Stomach (tissue), 9 donors: Measurements from ENCODE around the gene GJB6. TPM values are rescaled to one million over a fixed set of nuclear protein-coding genes. Genes with fewer than 3 reads are reported as not detected.

Source experiments
- DNase-seq, 2 donors: peaks; one replicate each; pipeline versions ENCODE4 v3.0.0 to v3.0.0-alpha.2; 2013 to 2019
- H3K27ac ChIP-seq, 5 donors: fragments of 200-600 bp in 4 of 5; sonication (generic) in 4 of 5; one replicate each; pipeline ENCODE4 v1.5.1; 2013 to 2019; ENCODE audit warnings: mild to moderate bottlenecking in 1 of 5, moderate library complexity in 1 of 5
- H3K27me3 ChIP-seq, 3 donors: fragments of 200-600 bp; sonication (generic); one replicate each; pipeline ENCODE4 v1.5.1; 2017 to 2019; ENCODE audit warnings: mixed run types in 1 of 3
- H3K36me3 ChIP-seq, 4 donors: fragments of 200-600 bp; sonication (generic); 1 replicate in 3 of 4; 2 replicates in 1 of 4; pipeline ENCODE4 v1.5.1; 2016 to 2019
- H3K4me1 ChIP-seq, 4 donors: fragments of 200-600 bp; sonication (generic); one replicate each; pipeline ENCODE4 v1.5.1; 2016 to 2019
- H3K4me3 ChIP-seq, 4 donors: fragments of 200-600 bp; sonication (generic) in 3 of 4; one replicate each; pipeline ENCODE4 v1.5.1; 2016 to 2019; ENCODE audit warnings: mild to moderate bottlenecking in 1 of 4
- H3K9me3 ChIP-seq, 4 donors: fragments of 200-600 bp; sonication (generic); one replicate each; pipeline ENCODE4 v1.5.1; 2016 to 2019
- EP300 ChIP-seq: sonication (generic); formaldehyde crosslinking; IDR thresholded peaks from one replicate; pipeline ENCODE4 v1.6.1; 2017; ENCODE audit warnings: antibody characterized with exemption
- POLR2A ChIP-seq, 4 donors: fragments of 450-650 bp; IDR thresholded peaks; one replicate each; pipeline ENCODE4 v1.6.1; 2016; ENCODE audit warnings: antibody characterized with exemption in 4 of 4, control low read depth in 2 of 4, mild to moderate bottlenecking in 1 of 4, moderate library complexity in 1 of 4
- POLR2AphosphoS5 ChIP-seq, 3 donors: sonication (generic); formaldehyde crosslinking; IDR thresholded peaks; one replicate each; pipeline ENCODE4 v1.6.1; 2016; ENCODE audit warnings: antibody characterized with exemption in 3 of 3
- WGBS, 5 donors: extraction: QIAGEN DNeasy Blood & Tissue Kit in 3 of 5; methylation state at CpG; one replicate each; pipeline versions ENCODE4 v1.1.5 to v1.1.7; 2013 to 2018; 5-methylcytosine and 5-hydroxymethylcytosine counted together
- intact Hi-C: fragments of 100-400 bp; cut with DNase I; formaldehyde crosslinking; loops from one replicate; pipeline ENCODE4 v1.15.1; 2023; ENCODE audit warnings: low total_unique reads
- polyA plus RNA-seq, 3 donors: library from polyadenylated mRNA; stranded (reverse); fragments of 200-250 nt; gene quantifications; one replicate each; pipeline ENCODE4 v1.2.3, GENCODE V29; 2013
- total RNA-seq, 5 donors: library from RNA; depleted of rRNA; stranded (reverse); fragments of >200 nt; gene quantifications; one replicate each; pipeline versions ENCODE4 v1.1.0 to v1.2.3, GENCODE V29; 2014 to 2016
- TF ChIP-seq, protein P1 (sequence below), 7 experiments: fragments of 450-650 bp in 4 of 7; fragments of 200-600 bp in 3 of 7; sonication (generic) in 3 of 7; IDR thresholded peaks; one replicate each; pipeline ENCODE4 v1.5.1; 2016 to 2019; ENCODE audit warnings: antibody characterized with exemption in 7 of 7, control low read depth in 2 of 7, mild to moderate bottlenecking in 1 of 7
- donor health status: healthy with polysubstance abuse.
- donor health status: Bipolar disorder and iron deficiency.
- donor health status: healthy.

Gene GJB6
- total and polyA plus RNA-seq, 8 donors, result 0.73 to 41.6 (median 1.5) TPM; not detected in 5

- DNase-seq, result no peak
- H3K36me3 ChIP-seq, result no peaks in the 10 kb centered on the region
- 68 to 72% (median 69%) methylated on average over 4 of the region's 4 CpGs for WGBS, 5 donors
- H3K4me3 ChIP-seq, result no peak overlapping the region
- H3K27me3 ChIP-seq, result no peaks in the 10 kb centered on the region
- TF ChIP-seq, protein P1, sequence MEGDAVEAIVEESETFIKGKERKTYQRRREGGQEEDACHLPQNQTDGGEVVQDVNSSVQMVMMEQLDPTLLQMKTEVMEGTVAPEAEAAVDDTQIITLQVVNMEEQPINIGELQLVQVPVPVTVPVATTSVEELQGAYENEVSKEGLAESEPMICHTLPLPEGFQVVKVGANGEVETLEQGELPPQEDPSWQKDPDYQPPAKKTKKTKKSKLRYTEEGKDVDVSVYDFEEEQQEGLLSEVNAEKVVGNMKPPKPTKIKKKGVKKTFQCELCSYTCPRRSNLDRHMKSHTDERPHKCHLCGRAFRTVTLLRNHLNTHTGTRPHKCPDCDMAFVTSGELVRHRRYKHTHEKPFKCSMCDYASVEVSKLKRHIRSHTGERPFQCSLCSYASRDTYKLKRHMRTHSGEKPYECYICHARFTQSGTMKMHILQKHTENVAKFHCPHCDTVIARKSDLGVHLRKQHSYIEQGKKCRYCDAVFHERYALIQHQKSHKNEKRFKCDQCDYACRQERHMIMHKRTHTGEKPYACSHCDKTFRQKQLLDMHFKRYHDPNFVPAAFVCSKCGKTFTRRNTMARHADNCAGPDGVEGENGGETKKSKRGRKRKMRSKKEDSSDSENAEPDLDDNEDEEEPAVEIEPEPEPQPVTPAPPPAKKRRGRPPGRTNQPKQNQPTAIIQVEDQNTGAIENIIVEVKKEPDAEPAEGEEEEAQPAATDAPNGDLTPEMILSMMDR (IDR thresholded peaks at IDR 0.05), result no peak
- TF ChIP-seq EP300 (no peak), POLR2A (IDR thresholded peaks at IDR 0.05) (no peak), POLR2AphosphoS5 (IDR thresholded peaks at IDR 0.05) (no peak)
- intact Hi-C loops, result no loop called here
- no peak overlapping the region for H3K27ac ChIP-seq
- no peaks in the 10 kb centered on the region for H3K9me3 ChIP-seq
- no peaks in the 10 kb centered on the region for H3K4me1 ChIP-seq
Measured at GRCh38 chr13:20258963-20259288, 26.8 kb upstream of the GJB6 start.

GRCh38 chr13:20258208-20258962, 26.3 kb upstream of the GJB6 start:
- no peak for TF ChIP-seq POLR2AphosphoS5 (IDR thresholded peaks at IDR 0.05)
- 72 to 79% (median 75%) methylated on average over 15 of the region's 15 CpGs for WGBS, 5 donors
- no peaks in the 10 kb centered on the region for H3K27me3 ChIP-seq
- DNase-seq, result no peak
- no peaks in the 10 kb centered on the region for H3K9me3 ChIP-seq
- H3K36me3 ChIP-seq, result no peaks in the 10 kb centered on the region
- intact Hi-C loops, result no loop called here
- H3K4me1 ChIP-seq, result no peaks in the 10 kb centered on the region
- no peak overlapping the region for H3K4me3 ChIP-seq
- H3K27ac ChIP-seq, result no peak overlapping the region

DNA sequence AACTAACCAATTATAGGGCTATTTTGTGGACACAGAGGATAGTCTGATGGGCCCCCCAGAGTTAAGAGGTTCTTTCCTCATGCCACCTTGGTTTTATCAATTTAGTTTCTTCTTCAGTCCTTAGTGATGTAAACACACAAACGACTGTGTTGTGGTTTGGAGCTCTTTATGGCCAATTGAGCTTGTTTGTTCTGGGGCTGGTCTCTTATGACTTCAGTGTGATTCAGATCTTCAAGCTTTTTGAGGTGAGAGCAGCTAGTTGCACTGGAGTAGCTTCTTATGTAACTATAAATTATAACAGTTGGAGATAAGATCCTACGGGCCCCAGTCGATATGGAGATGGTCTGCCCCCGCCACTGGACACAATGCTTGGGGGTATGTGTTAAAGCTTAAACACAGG, 22.0 kb upstream of the GJB6 start:
- Histone ChIP-seq H3K27ac (no peak overlapping the region), H3K4me3 (no peak overlapping the region), H3K9me3 (no peaks in the 10 kb centered on the region), H3K36me3 (no peaks in the 10 kb centered on the region), H3K4me1 (no peaks in the 10 kb centered on the region), H3K27me3 (no peaks in the 10 kb centered on the region)
- no peak for DNase-seq
- TF ChIP-seq POLR2A (IDR thresholded peaks at IDR 0.05) (no peak), POLR2AphosphoS5 (IDR thresholded peaks at IDR 0.05) (no peak), EP300 (no peak)
- TF ChIP-seq, protein P1 (IDR thresholded peaks at IDR 0.05), result no peak
- 70 to 79% (median 76%) methylated on average over 4 of the region's 4 CpGs for WGBS, 5 donors
- intact Hi-C loops, result no loop called here

DNA sequence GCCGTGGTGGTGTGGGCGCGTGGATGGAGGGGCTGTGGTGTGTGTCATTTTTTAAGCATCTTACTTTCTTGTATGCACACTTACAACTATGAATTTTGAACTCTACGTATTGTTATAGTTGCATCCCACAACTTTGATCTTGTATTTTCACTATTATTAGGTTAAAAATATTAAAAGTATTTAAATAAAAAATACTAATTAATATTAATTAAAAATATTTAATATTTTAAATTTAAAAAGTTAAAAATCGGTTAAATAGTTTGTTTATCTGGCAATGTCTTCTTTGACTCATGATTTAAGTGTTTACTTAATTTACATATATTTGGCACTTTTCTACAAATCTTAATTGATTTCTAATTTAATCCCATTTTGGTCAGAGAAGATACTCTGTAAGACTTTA, 17.8 kb upstream of the GJB6 start:
- DNase-seq, result no peak
- TF ChIP-seq POLR2A (IDR thresholded peaks at IDR 0.05) (no peak), POLR2AphosphoS5 (IDR thresholded peaks at IDR 0.05) (no peak), EP300 (no peak)
- TF ChIP-seq, protein P1 (IDR thresholded peaks at IDR 0.05), result no peak
- Histone ChIP-seq H3K27ac (no peak overlapping the region), H3K4me3 (no peak overlapping the region), H3K36me3 (no peaks in the 10 kb centered on the region), H3K9me3 (no peaks in the 10 kb centered on the region), H3K27me3 (no peaks in the 10 kb centered on the region), H3K4me1 (no peaks in the 10 kb centered on the region)
- 89 to 95% (median 91%) methylated on average over 5 of the region's 5 CpGs for WGBS, 5 donors
- intact Hi-C loops, result no loop called here

GRCh38 chr13:20247963-20248362, 15.8 kb upstream of the GJB6 start:
- H3K4me1 ChIP-seq, result no peaks in the 10 kb centered on the region
- no peaks in the 10 kb centered on the region for H3K27me3 ChIP-seq
- DNase-seq, result no peak
- TF ChIP-seq POLR2A (IDR thresholded peaks at IDR 0.05) (no peak), POLR2AphosphoS5 (IDR thresholded peaks at IDR 0.05) (no peak)
- intact Hi-C loops, result no loop called here
- H3K27ac ChIP-seq, result no peak overlapping the region
- 75 to 89% (median 82%) methylated on average over 9 to 10 of the region's 10 CpGs for WGBS, 5 donors
- no peak overlapping the region for H3K4me3 ChIP-seq
- H3K36me3 ChIP-seq, result no peaks in the 10 kb centered on the region
- H3K9me3 ChIP-seq, result no peaks in the 10 kb centered on the region
